ENCODE results near the gene MEAF6. TPM values are rescaled to one million over a fixed set of nuclear protein-coding genes. Genes with fewer than 3 reads are reported as not detected.

MEAF6 gene
- total RNA-seq, 1 donor from 2014 or later: 54.5 TPM

- H3K4me1 ChIP-seq: peaks cover 8% of the 10 kb centered on the region
- H3K9me3 ChIP-seq: no peaks in the 10 kb centered on the region
- TF ChIP-seq POLR2AphosphoS5 (IDR thresholded peaks at IDR 0.05; ENCODE audit: insufficient read depth in 1 of 2, low read depth in 1 of 2) (no peak), POLR2A (IDR thresholded peaks at IDR 0.05) (no peak), CTCF (IDR thresholded peaks at IDR 0.05) (no peak)
- H3K27ac ChIP-seq: no peak overlapping the region
- peaks cover 3 to 41% of the 10 kb centered on the region in 2 donors for H3K36me3 ChIP-seq
- intact Hi-C loops (cut with DNase I): no loop called here
- no peaks in the 10 kb centered on the region for H3K27me3 ChIP-seq
- no peak for DNase-seq (ENCODE audit: extremely low spot score in 2 of 2)
- H3K4me3 ChIP-seq: no peak overlapping the region
These were observed 12.5 kb downstream of the MEAF6 start for GRCh38 chr1:37502104-37502503.

- Histone ChIP-seq H3K9me3 (no peaks in the 10 kb centered on the region), H3K4me1 (peaks cover 8% of the 10 kb centered on the region), H3K27ac (no peak overlapping the region), H3K4me3 (no peak overlapping the region), H3K27me3 (no peaks in the 10 kb centered on the region), H3K36me3 (peaks cover 3 to 41% of the 10 kb centered on the region in 2 donors)
- no peak for TF ChIP-seq POLR2A (IDR thresholded peaks at IDR 0.05)
- no peak for TF ChIP-seq POLR2AphosphoS5 (IDR thresholded peaks at IDR 0.05; ENCODE audit: insufficient read depth in 1 of 2, low read depth in 1 of 2)
- no peak for TF ChIP-seq CTCF (IDR thresholded peaks at IDR 0.05)
- intact Hi-C loops (cut with DNase I): no loop called here
- no peak for DNase-seq (ENCODE audit: extremely low spot score in 2 of 2)
These were observed 12.9 kb downstream of the MEAF6 start for GRCh38 chr1:37501661-37502060.

- no peak overlapping the region for H3K27ac ChIP-seq
- H3K36me3 ChIP-seq: peaks cover 3 to 38% of the 10 kb centered on the region in 2 donors
These were observed 15.5 kb downstream of the MEAF6 start for GRCh38 chr1:37498872-37499617.

GRCh38 chr1:37497832-37498231 is 16.7 kb downstream of the MEAF6 start:
- H3K27me3 ChIP-seq: no peaks in the 10 kb centered on the region
- DNase-seq (ENCODE audit: extremely low spot score in 2 of 2): no peak
- no peak overlapping the region for H3K27ac ChIP-seq
- H3K9me3 ChIP-seq: no peaks in the 10 kb centered on the region
- intact Hi-C loops (cut with DNase I): no loop called here
- peaks cover 8% of the 10 kb centered on the region for H3K4me1 ChIP-seq
- peaks cover 3 to 38% of the 10 kb centered on the region in 2 donors for H3K36me3 ChIP-seq
- H3K4me3 ChIP-seq: no peak overlapping the region
- TF ChIP-seq CTCF (IDR thresholded peaks at IDR 0.05) (no peak), POLR2A (IDR thresholded peaks at IDR 0.05) (no peak), POLR2AphosphoS5 (IDR thresholded peaks at IDR 0.05; ENCODE audit: insufficient read depth in 1 of 2, low read depth in 1 of 2) (no peak)

More at GRCh38 chr1:37498872-37499617, 15.5 kb downstream of the MEAF6 start:
- Histone ChIP-seq H3K9me3 (no peaks in the 10 kb centered on the region), H3K4me1 (peaks cover 8% of the 10 kb centered on the region), H3K27me3 (no peaks in the 10 kb centered on the region), H3K4me3 (no peak overlapping the region)
- no peak for TF ChIP-seq CTCF (IDR thresholded peaks at IDR 0.05)
- no peak for TF ChIP-seq POLR2A (IDR thresholded peaks at IDR 0.05)
- DNase-seq (ENCODE audit: extremely low spot score in 2 of 2): no peak
- intact Hi-C loops (cut with DNase I): no loop called here

DNA sequence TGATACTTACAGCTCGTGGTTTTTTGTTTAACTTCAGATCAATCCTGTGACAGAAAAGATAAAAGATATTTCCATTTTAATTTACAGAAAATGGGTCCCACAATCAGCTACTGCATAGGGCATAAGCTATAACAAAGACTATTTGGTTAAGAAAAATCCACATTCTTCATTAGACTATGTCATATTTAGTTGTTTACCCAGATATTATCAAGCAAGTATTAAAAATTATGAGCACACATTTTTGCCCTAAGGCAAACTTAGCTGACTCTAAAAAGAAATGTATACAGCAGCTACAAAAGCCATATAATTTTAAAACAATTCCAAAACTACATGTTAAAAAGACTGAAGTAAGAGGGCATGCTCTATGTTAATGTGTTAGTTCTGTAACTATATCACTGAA is 18.7 kb downstream of the MEAF6 start:
- peaks cover 0 to 47% of the 10 kb centered on the region in 2 donors for H3K36me3 ChIP-seq
- no peak overlapping the region for H3K4me3 ChIP-seq
- H3K4me1 ChIP-seq: peaks cover 8% of the 10 kb centered on the region
- no peaks in the 10 kb centered on the region for H3K9me3 ChIP-seq
- H3K27me3 ChIP-seq: no peaks in the 10 kb centered on the region
- TF ChIP-seq CTCF (IDR thresholded peaks at IDR 0.05) (no peak), POLR2AphosphoS5 (IDR thresholded peaks at IDR 0.05; ENCODE audit: insufficient read depth in 1 of 2, low read depth in 1 of 2) (no peak), POLR2A (IDR thresholded peaks at IDR 0.05) (no peak)
- H3K27ac ChIP-seq: no peak overlapping the region
- DNase-seq (ENCODE audit: extremely low spot score in 2 of 2): no peak
- intact Hi-C loops (cut with DNase I): no loop called here

Data from vagina (tissue), 2 donors.